Breast epithelium (tissue), 4 donors: ENCODE measurements around the gene SLC2A14. TPM values are rescaled to one million over a fixed set of nuclear protein-coding genes. Genes with fewer than 3 reads are reported as not detected.
"Not testable (repeated sequence)": the region's sequence is repeated elsewhere in the genome, so short reads cannot be mapped to it uniquely, and the experiment has no call there.

ENCODE experiments used
- DNase-seq, 2 donors: peaks; one replicate each; pipeline ENCODE4 v3.0.0-alpha.2; 2019; ENCODE audit warnings: low spot score in 2 of 2
- H3K27ac ChIP-seq, 2 donors: fragments of 200-600 bp; sonication (generic) in 1 of 2; one replicate each; pipeline ENCODE4 v1.5.1; 2016 to 2019; ENCODE audit warnings: mild to moderate bottlenecking in 1 of 2
- H3K27me3 ChIP-seq, 2 donors: fragments of 200-600 bp; sonication (generic) in 1 of 2; one replicate each; pipeline versions ENCODE4 v1.5.1 to v1.6.0; 2017 to 2019; ENCODE audit warnings: control low read depth in 1 of 2, mild to moderate bottlenecking in 1 of 2
- H3K36me3 ChIP-seq: fragments of 200-600 bp; one replicate; pipeline ENCODE4 v1.5.1; 2019
- H3K4me1 ChIP-seq, 2 donors: fragments of 200-600 bp; sonication (generic); one replicate each; pipeline ENCODE4 v1.5.1; 2016 to 2019; ENCODE audit warnings: control low read depth in 1 of 2
- H3K4me3 ChIP-seq, 3 donors: fragments of 200-600 bp; sonication (generic); 1 replicate in 2 of 3; 2 replicates in 1 of 3; pipeline ENCODE4 v1.5.1; 2016 to 2019; ENCODE audit warnings: mild to moderate bottlenecking in 3 of 3, moderate library complexity in 2 of 3
- H3K9me3 ChIP-seq, 2 donors: fragments of 200-600 bp; sonication (generic) in 1 of 2; one replicate each; pipeline ENCODE4 v1.5.1; 2016 to 2019; ENCODE audit warnings: control low read depth in 1 of 2
- POLR2A ChIP-seq: fragments of 450-650 bp; IDR thresholded peaks from one replicate; pipeline ENCODE4 v1.6.1; 2016; ENCODE audit warnings: antibody characterized with exemption, mild to moderate bottlenecking, moderate library complexity
- POLR2AphosphoS5 ChIP-seq, 3 donors: sonication (generic); formaldehyde crosslinking; IDR thresholded peaks; one replicate each; pipeline ENCODE4 v1.6.1; 2017; ENCODE audit warnings: antibody characterized with exemption in 3 of 3
- intact Hi-C: fragments of 100-400 bp; cut with DNase I; formaldehyde crosslinking; loops from one replicate; pipeline ENCODE4 v1.15.1; 2023; ENCODE audit warnings: low total_unique reads
- total RNA-seq, 3 donors: library from RNA; depleted of rRNA; stranded (reverse); fragments of >200 nt; gene quantifications; one replicate each; pipeline ENCODE4 v1.1.0, GENCODE V29; 2016
- TF ChIP-seq, protein P1 (sequence below), 3 donors: fragments of 450-650 bp; IDR thresholded peaks; one replicate each; pipeline ENCODE4 v1.5.1; 2016 to 2017; ENCODE audit warnings: antibody characterized with exemption in 3 of 3, mild to moderate bottlenecking in 3 of 3, moderate library complexity in 3 of 3

SLC2A14 gene
- total RNA-seq, 3 donors from 2014 or later: 2.7 TPM; not detected in 2

DNA sequence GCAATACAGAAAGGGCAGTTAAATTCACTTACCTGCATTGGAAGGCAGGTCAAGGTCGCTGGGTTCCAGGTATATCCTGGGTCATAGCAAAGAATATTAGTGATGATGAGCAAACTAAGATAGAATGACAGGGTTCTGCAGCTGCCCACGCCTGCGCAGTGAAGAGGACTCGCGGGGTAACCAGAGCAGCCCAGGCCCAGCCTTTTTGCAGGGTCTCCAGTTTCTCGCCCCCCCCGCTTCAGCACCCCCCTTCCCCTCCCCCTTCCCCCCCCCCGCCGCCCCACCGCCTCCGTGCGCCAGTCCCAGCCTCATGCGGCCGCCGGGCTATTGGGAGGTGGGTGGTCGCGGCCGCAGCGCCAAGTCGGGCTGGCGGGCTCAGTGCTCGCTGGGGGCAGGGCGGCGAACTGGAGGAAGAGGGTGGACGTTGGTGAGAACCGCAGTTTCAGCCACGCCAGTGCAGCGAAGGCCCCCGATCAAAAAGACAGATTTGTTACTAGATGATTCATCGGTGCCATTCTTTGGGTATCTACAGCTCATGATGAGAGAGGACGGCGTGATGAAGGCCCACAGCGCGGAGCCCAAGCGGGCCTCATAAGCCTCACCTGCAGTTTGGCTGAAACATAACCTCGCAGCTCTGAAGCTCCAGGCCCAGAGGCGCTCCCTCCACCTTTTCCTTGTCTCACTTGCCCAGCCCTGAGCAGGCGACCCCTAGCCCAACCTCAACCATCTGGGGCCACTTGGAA, 43.1 kb upstream of the SLC2A14 start:
- no peak for DNase-seq
- H3K27ac ChIP-seq: no peak overlapping the region
- H3K36me3 ChIP-seq: no peaks in the 10 kb centered on the region
- H3K4me3 ChIP-seq: peak overlapping the region in 2 of 3 donors; percentile 33 to 36
- no peaks in the 10 kb centered on the region for H3K4me1 ChIP-seq
- no peaks in the 10 kb centered on the region for H3K27me3 ChIP-seq
- intact Hi-C loops: no loop called here
- TF ChIP-seq, protein P1, sequence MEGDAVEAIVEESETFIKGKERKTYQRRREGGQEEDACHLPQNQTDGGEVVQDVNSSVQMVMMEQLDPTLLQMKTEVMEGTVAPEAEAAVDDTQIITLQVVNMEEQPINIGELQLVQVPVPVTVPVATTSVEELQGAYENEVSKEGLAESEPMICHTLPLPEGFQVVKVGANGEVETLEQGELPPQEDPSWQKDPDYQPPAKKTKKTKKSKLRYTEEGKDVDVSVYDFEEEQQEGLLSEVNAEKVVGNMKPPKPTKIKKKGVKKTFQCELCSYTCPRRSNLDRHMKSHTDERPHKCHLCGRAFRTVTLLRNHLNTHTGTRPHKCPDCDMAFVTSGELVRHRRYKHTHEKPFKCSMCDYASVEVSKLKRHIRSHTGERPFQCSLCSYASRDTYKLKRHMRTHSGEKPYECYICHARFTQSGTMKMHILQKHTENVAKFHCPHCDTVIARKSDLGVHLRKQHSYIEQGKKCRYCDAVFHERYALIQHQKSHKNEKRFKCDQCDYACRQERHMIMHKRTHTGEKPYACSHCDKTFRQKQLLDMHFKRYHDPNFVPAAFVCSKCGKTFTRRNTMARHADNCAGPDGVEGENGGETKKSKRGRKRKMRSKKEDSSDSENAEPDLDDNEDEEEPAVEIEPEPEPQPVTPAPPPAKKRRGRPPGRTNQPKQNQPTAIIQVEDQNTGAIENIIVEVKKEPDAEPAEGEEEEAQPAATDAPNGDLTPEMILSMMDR (IDR thresholded peaks at IDR 0.05): no peak
- no peak for TF ChIP-seq POLR2A
- no peak for TF ChIP-seq POLR2AphosphoS5 (IDR thresholded peaks at IDR 0.05)
- no peaks in the 10 kb centered on the region for H3K9me3 ChIP-seq

DNA sequence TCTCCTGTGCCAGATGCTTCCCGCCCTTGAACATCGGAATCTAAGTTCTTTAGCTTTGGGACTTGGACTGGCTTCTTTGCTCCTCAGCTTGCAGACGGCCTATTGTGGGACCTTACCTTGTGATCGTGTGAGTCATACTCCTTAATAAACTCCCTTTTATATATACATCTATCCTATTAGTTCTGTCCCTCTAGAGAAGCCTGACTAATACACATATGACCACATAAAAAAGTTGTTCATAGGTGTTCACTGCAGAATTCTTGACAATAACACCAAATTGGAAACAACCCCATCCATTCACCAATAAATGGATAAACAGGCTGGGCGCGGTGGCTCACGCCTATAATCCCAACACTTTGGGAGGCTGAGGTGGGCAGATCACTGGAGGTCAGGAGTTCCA, 37.4 kb upstream of the SLC2A14 start:
- intact Hi-C loops, H3K36me3 ChIP-seq, H3K4me3 ChIP-seq, H3K9me3 ChIP-seq, DNase-seq, H3K27ac ChIP-seq, H3K4me1 ChIP-seq, H3K27me3 ChIP-seq: not testable (repeated sequence)

DNA sequence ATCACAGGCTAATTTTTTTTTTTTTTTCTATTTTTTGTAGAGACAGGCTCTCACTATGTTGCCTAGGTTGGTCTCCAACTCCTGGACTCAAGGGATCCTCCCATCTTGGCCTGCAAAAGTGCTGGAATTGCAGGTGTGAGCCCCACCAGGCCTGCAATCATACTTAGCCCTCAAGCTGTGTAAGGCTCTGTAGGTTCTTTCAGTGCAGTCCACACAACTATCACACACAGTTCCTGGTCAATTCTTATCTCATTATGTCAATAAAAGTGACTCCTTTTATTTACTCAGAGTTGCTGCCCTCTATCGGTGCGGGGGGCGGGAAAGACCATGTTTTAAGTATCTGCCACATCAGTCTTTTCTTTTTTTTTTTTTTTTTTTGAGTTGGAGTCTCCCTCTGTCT, 34.3 kb upstream of the SLC2A14 start:
- no peak for DNase-seq
- TF ChIP-seq POLR2AphosphoS5 (IDR thresholded peaks at IDR 0.05) (no peak), POLR2A (no peak)
- TF ChIP-seq, protein P1 (IDR thresholded peaks at IDR 0.05): no peak
- intact Hi-C loops: no loop called here
- Histone ChIP-seq H3K36me3 (no peaks in the 10 kb centered on the region), H3K27me3 (no peaks in the 10 kb centered on the region), H3K4me3 (no peak overlapping the region), H3K9me3 (no peaks in the 10 kb centered on the region), H3K4me1 (no peaks in the 10 kb centered on the region), H3K27ac (no peak overlapping the region)

DNA sequence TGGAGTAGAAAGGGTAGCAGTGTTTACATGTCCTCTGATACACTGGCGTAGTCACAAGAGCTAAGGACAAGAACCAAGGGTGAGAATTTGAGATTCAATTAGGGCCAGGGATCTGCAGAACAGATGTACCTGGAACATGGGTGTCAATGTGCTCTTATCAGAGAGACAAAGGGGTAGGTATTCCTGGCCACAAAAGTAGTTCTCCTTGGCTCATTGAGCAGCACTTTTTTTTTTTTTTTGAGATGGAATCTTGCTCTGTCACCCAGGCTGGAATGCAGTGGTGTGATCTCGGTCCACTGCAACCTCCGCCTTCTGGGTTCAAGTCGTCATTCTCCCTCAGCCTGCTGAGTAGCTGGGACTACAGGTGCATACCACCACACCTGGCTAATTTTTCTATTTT, 33.6 kb upstream of the SLC2A14 start:
- H3K27me3 ChIP-seq, H3K4me1 ChIP-seq, H3K27ac ChIP-seq, H3K9me3 ChIP-seq, DNase-seq, intact Hi-C loops, H3K36me3 ChIP-seq, H3K4me3 ChIP-seq: not testable (repeated sequence)

DNA sequence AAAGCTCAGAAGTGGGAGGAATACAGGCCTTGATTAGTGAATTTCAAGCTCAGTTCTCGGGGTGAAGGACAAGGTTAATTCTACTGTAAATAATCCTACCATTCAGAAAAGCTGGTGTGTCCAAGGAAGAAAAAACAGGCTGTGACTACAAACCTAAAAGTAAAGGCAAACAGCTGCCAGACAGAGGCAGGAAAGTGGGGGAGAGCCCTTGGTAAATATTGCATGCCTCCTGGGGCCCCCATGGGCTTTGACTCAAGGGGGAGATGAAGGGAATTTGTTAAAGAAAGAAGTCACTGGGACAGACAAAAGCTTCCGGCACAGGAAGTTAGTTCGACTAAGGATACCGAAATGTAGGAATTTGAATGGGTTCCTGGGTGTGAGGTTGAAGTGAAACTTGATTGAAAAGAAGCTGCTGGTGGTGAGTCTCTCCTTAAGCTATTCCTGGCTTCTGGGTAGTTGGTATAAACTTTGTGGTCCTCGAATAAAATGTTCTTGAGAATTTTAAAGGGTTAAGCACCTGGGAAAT, 32.9 kb upstream of the SLC2A14 start:
- intact Hi-C loops, DNase-seq, H3K4me1 ChIP-seq: not testable (repeated sequence)

DNA sequence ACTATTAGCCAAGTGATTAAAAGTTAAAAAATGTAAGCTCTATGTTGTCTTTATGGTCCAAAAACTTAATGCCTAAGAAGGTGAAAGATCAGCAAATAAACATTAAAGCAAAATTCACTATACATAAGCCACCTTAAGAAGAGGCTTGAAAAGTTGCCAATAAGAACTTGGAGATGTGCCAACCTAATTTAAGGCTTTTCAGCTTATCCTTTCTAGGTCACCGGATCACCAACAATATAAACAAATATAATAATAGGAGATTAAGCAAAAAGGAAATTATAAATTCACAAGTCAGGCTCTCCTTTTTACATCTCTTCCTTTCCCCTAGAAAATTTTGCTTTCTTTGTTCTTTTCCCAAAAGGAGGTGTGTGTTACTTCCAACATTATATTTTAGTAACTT, 32.4 kb upstream of the SLC2A14 start:
- Histone ChIP-seq H3K27ac (no peak overlapping the region), H3K4me1 (no peaks in the 10 kb centered on the region), H3K4me3 (no peak overlapping the region), H3K36me3 (no peaks in the 10 kb centered on the region), H3K27me3 (no peaks in the 10 kb centered on the region), H3K9me3 (no peaks in the 10 kb centered on the region)
- TF ChIP-seq POLR2A (no peak), POLR2AphosphoS5 (IDR thresholded peaks at IDR 0.05) (no peak)
- TF ChIP-seq, protein P1 (IDR thresholded peaks at IDR 0.05): no peak
- intact Hi-C loops: no loop called here
- DNase-seq: no peak

More for the DNA sequence above, 32.9 kb upstream of the SLC2A14 start:
- not testable (repeated sequence) for H3K27ac ChIP-seq, H3K4me3 ChIP-seq, H3K9me3 ChIP-seq, H3K36me3 ChIP-seq, H3K27me3 ChIP-seq

DNA sequence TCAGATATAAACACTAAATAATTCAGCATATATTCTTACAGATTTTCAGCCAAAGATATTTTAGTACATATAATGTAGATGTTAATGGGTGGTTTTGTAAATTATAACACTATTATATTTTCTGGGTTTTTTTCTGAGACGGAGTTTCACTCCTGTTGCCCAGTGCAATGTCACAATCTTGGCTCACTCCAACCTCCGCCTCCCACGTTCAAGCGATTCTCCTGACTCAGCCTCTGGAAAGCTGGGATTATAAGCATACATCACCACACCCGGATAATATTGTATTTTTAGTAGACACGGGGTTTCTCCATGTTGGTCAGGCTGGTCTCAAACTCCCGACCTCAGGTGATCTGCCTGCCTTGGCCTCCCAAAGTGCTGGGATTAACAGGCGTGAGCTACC, 29.7 kb upstream of the SLC2A14 start:
- H3K36me3 ChIP-seq, H3K27me3 ChIP-seq, intact Hi-C loops, H3K9me3 ChIP-seq, DNase-seq, H3K4me3 ChIP-seq, H3K27ac ChIP-seq, H3K4me1 ChIP-seq: not testable (repeated sequence)
